ENCODE results near the gene AUTS2.

AUTS2 gene

DNA sequence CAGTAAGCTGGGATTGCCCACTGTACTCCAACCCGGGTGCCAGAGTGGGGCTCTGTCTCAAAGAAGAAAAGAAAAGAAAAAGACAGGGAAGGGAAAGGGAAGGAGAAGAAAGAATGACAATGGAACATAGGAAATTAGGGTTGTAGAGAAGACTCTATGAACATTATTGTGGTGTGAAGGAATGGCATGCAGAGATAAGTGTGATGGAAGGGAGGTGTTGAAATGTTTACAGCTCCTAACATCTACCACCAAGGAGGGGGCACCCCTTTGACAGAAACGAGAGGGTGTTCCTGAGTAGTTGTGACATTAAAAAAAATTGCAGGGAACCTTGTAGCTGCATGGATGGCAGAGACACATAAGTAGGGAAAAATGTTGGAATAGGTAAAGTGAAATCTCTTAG, 27.5 kb downstream of the AUTS2 start:
- DNase-seq: no peak

DNA sequence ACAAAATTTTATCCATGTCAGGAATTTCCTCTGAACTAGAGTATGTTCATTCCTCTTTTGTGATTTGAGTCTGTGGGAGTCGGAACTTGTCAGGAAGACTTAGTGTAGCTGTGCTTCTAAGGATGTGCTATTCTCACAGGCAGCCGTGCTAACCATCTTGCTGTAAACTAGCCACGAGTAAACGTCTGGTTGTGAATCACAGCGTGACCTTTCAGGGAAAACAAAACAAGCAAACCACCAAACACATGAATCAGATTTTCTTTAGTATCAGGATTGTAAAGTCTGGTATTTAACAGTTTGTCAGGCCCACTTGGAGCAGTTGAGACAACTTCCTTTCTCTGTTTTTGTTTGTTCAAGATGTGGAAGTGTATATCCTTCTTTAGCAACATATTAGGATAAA, 32.0 kb downstream of the AUTS2 start:
- DNase-seq: no peak

GRCh38 chr7:69631131-69631530, 32.9 kb downstream of the AUTS2 start:
- DNase-seq: no peak

DNA sequence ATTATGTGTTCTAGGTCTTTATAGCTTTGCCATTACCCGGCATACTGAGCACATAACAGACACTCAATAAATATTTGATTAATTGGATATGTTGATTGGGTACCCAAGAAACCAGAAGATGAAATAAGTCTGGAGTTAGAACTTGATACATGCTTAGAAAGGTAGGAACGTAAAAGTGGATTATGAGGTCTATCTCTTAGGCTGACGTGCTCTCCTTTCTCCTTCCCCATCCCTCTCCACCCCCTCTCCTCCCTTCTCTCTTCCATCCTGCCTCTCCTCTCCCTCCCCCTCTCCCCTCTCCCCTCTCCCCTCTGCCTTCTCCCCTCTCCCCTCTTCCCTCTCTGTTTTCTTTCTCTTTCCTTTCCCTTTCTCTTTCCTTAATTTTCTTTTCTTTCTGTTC, 34.0 kb downstream of the AUTS2 start:
- DNase-seq: no peak

GRCh38 chr7:69633122-69633831, 35.0 kb downstream of the AUTS2 start:
- DNase-seq: no peak

- no peak for DNase-seq
Measured at GRCh38 chr7:69635555-69636185, 37.4 kb downstream of the AUTS2 start.

DNA sequence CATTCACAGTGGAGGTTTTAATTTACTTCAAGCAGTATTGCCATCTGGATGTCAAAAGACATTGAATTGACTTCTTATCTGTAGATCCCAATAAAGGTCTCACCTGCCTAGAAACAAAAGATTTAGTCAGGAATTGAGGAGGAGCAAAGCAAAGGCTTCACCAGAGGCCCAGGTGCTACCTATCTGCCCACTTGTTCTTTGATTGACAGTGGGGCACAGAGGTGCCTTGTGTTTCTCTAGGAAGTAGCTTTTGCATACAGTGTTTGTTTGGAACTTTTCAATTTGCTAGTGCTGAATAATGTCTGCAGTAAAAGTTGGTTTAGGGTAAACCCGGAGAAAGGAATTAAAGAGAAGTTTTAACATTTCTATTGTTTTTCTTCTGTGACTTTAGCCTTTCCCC, 40.4 kb downstream of the AUTS2 start:
- DNase-seq: no peak

DNA sequence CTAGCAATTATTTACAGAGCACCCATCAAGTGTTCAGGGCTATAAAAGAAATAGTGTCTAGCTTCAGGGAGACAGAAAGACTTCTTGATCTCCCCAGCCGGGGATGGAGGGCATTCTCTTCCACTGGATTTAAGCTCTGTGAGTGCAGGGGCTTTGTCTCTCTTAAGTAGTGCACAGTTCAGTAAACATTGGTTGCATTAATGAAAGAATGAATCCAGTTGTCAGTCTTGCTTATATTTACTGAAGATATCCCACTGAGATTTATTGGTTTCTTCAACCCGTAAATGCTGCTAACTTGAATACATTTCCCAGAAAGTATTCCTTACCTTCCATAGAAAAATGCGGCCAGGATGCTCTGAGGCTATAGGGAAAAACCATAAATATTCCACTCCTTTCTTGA, 41.9 kb downstream of the AUTS2 start:
- no peak for DNase-seq

DNA sequence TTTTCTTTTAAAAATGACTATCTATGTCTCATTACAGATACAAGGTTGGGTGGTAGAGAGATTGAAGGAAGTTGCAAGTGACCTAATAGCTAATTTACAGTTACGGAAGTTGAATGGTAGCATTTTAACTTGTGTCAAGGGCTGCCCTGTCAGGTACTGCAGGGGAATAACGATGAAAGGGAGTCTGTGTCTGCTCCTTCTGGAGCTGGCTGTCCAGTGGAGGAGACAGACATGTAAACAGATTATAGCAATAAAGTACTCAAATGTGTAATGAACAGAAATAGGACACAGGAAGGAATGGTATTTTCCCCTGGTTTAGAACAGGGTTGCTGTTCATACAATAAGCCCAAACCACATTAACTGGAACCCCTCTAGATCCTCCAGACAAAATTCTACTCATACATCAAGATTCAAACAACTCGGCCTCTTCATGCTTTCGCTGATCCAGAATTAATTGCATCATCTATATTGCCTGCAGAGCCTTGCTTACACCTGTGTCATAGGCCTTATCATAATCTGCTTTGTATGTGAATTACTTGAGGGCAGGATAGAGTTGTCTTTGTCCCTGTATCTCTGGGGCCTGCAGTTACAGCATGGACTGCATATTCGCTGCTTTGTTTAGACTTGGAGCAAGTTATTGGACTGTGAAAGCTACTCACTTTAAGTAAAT, 42.8 kb downstream of the AUTS2 start:
- no peak for DNase-seq

DNA sequence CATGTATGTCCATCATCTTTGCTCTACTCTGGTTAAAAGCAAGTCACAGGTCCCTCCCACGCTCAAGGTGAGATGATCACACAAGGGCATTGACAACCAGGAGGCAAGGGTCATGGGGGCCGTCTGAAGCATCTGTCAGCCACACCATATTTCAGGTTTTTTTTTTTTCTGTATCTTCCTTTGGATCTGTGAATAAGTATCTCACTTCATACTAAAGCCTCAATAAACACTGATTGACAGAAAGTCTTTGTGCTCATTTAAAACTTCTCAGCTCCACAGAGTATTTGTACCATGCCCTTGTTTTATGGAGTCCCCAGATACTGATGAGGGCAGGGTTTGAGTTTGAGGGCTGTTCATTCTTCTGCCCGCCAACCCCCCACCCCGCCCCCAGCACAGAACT, 45.0 kb downstream of the AUTS2 start:
- no peak for DNase-seq

DNA sequence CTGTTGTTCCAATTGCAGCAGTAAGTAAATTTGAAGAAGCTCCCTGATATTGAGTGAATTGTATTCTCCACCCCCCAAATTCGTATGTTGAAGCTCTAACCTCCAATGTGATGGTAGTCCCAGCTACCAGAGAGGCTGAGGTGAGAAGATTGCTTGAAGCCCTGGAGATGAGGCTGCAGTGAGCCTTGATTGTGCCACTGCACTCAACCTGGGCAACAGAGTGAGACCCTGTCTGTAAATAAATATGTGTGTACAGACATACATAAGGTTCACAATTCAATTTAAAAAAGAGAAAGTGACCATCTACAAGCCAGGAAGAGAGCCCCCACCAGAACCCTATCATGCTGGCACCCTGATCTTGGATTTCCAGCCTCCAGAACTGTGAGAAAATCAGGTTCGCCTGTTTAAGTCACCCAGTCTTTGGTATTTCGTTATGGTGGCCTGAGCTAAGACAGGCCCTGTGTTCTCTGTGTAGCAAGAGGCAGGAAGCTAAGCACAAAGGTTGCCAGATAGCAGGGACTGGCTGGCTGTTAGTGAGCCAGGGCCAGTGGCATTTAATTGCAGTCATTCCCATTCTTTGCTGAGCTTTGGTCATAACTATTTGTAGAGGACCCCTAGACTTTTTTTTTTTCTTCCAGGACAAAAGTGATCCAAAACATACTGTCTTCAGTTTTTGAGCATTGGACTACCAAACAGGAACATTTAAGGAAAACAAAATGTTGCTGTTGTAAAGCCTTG, 45.6 kb downstream of the AUTS2 start:
- no peak for DNase-seq

GRCh38 chr7:69645683-69646082, 47.4 kb downstream of the AUTS2 start:
- DNase-seq: no peak

GRCh38 chr7:69651101-69651590, 52.9 kb downstream of the AUTS2 start:
- no peak for DNase-seq

GRCh38 chr7:69652947-69653701, 54.8 kb downstream of the AUTS2 start:
- no peak for DNase-seq

DNA sequence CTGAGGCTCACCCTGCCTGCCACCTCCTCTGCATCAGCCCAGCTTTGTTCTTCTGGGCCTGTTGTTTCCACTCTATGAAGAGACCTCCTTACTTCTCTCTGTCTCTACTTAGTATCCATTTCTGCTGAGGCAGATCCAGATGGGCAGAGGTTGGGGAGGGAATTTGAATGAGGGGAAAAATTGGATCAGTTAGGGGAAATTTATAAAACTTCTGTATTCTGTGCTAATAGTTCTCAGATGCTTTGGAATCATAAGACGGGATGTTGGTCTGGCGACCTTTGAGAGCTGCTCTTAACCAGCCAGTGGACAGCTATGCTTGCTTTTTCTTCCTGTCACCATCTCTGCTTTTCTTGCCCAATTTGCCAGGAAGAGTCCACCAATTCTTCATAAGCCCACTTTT, 55.5 kb downstream of the AUTS2 start:
- no peak for DNase-seq

GRCh38 chr7:69654381-69654780, 56.1 kb downstream of the AUTS2 start:
- peak; percentile 44 to 50 for DNase-seq

- DNase-seq: no peak
Measured at GRCh38 chr7:69654849-69655707, 56.8 kb downstream of the AUTS2 start.

GRCh38 chr7:69656077-69656476, 57.8 kb downstream of the AUTS2 start:
- DNase-seq: no peak

DNA sequence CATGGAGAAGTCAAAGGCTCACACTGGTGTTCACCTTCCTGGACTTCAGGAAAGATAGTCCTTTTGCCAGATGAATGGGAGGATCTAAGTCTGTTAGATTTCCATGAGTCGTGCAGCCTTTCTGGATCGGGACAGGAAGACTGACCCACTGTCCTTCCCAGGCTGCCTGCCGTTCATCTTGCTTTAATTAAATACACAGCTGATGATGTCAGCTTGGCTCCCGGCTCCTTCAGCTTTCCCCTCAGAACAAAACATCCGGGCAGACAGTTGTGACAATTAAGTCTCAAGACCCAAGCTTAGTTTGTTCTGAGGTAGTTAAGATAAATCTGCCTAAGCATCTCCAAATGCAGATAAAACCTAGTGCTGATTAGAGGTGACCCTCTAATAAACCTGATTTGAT, 58.6 kb downstream of the AUTS2 start:
- DNase-seq: no peak

- no peak for DNase-seq
Measured at GRCh38 chr7:69657331-69657730, 59.1 kb downstream of the AUTS2 start.

DNA sequence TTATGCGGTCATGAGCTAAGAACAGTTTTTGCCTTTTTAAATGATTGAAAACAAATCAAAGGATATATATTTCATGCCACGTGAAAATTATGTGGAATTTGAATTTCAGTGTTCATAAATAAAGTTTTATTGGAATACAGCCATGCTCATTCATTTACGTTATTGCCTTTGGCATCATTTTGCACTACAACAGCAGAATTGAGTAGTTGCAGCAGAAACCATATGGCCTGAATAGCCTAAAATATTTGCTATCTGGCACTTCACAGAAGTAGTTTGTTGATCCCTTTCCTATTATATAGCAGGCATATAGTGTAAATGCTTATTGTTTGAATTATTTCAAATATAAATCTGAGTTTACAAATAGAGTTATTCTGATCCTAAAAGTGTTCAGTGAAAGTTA, 59.7 kb downstream of the AUTS2 start:
- no peak for DNase-seq

GRCh38 chr7:69659983-69660382, 61.7 kb downstream of the AUTS2 start:
- DNase-seq: no peak

All from inflammatory macrophage treated with lipopolysaccharide for 1 hour (primary cell).